AG09319 (cell line): ENCODE measurements around the gene MSI2.

Experiments
- DNase-seq: peaks from one replicate; pipeline ENCODE4 v3.0.0-alpha.2; 2010; ENCODE audit warnings: low read depth; ENCODE audit errors: extremely low read depth
- CTCF ChIP-seq: IDR thresholded peaks from 2 replicates; pipeline ENCODE4 v1.5.1; 2011; ENCODE audit warnings: low read depth, mild to moderate bottlenecking, inconsistent platforms, low read length, moderate library complexity

The MSI2 gene

GRCh38 chr17:57622683-57623433 lies 366.5 kb downstream of the MSI2 start:
- no peak for DNase-seq
- TF ChIP-seq CTCF: no peak

GRCh38 chr17:57623620-57624019 lies 367.3 kb downstream of the MSI2 start:
- no peak for TF ChIP-seq CTCF
- DNase-seq: no peak

GRCh38 chr17:57624386-57624785 lies 368.1 kb downstream of the MSI2 start:
- TF ChIP-seq CTCF: no peak
- DNase-seq: no peak

GRCh38 chr17:57625511-57625910 lies 369.2 kb downstream of the MSI2 start:
- no peak for TF ChIP-seq CTCF
- DNase-seq: no peak

GRCh38 chr17:57625957-57626356 lies 369.6 kb downstream of the MSI2 start:
- TF ChIP-seq CTCF: no peak

GRCh38 chr17:57626520-57627210 lies 370.3 kb downstream of the MSI2 start:
- DNase-seq: no peak
- TF ChIP-seq CTCF: no peak

More at GRCh38 chr17:57625957-57626356, 369.6 kb downstream of the MSI2 start:
- DNase-seq: no peak

GRCh38 chr17:57627591-57627990 lies 371.3 kb downstream of the MSI2 start:
- DNase-seq: no peak
- TF ChIP-seq CTCF: no peak
